Keratinocyte (primary cell): Measurements from ENCODE around the gene PNCK.

ENCODE experiments used
- CTCF ChIP-seq, 3 experiments: IDR thresholded peaks in 1 of 3; conservative IDR thresholded peaks in 1 of 3; optimal IDR thresholded peaks in 1 of 3; 2 replicates in 2 of 3; 3 replicates in 1 of 3; pipeline versions ENCODE3 to v1.5.1; 2011; ENCODE audit warnings: low read length in 3 of 3, mild to moderate bottlenecking in 3 of 3, moderate library complexity in 2 of 3, control low read depth in 1 of 3, inconsistent platforms in 1 of 3; ENCODE audit not compliant: insufficient read depth in 2 of 3; ENCODE audit errors: extremely low read depth in 1 of 3
- EZH2 ChIP-seq: IDR thresholded peaks from one replicate; pipeline ENCODE4 v1.6.1; 2012; ENCODE audit warnings: inconsistent platforms, mild to moderate bottlenecking, low read length, moderate library complexity

GRCh38 chrX:153631346-153631745, 42.3 kb downstream of the PNCK start:
- TF ChIP-seq CTCF (optimal IDR thresholded peaks at IDR 0.05 in 1 of 3, IDR thresholded peaks at IDR 0.05 in 1 of 3, conservative IDR thresholded peaks at IDR 0.05 in 1 of 3; ENCODE audit: extremely low read depth in 1 of 3, insufficient read depth in 2 of 3, low read length in 3 of 3): no peak
- TF ChIP-seq EZH2: no peak
